ENCODE results near the gene LGALS3BP.

The LGALS3BP gene

GRCh38 chr17:78937561-78937960, 42.2 kb downstream of the LGALS3BP start:
- DNase-seq (ENCODE audit: low spot score): no peak

GRCh38 chr17:78935419-78936323, 44.1 kb downstream of the LGALS3BP start:
- DNase-seq (ENCODE audit: low spot score): no peak

DNA sequence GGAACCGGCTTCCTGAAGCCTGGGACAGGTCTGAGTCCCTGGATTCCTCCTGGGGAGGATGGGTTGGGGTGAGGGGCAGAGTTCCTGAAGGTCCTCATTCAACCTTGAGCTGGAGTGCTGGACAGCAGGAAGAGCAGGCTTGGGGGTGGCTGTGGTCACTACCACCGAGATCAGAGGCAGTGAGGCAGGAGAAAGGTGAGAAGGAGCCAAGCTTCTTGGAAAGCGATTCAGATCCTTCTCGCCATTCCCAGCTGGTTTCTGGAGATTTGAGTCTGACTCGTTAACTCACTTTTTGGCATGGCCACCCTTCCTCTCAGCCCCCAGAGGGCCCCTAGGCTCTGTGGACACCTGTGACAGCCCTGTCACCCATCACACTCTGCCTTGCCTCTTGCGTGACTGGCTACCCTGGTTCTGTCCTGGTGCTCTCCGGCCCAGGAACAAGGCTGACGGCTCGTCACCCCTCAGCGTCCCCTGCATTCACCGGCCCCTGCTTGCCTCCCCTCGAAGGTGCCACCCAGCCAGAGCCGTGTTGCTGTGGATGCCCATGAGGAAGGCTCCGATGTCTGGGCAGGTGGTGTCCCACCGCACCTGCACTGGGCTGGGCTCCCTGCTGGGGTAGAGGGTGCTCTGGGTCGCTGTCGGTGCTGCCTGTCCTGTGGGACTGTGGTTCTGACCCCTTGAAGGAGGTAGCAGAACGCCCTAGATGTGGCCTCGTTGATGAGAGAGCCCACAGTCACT, 44.9 kb downstream of the LGALS3BP start:
- no peak for DNase-seq (ENCODE audit: low spot score)

DNA sequence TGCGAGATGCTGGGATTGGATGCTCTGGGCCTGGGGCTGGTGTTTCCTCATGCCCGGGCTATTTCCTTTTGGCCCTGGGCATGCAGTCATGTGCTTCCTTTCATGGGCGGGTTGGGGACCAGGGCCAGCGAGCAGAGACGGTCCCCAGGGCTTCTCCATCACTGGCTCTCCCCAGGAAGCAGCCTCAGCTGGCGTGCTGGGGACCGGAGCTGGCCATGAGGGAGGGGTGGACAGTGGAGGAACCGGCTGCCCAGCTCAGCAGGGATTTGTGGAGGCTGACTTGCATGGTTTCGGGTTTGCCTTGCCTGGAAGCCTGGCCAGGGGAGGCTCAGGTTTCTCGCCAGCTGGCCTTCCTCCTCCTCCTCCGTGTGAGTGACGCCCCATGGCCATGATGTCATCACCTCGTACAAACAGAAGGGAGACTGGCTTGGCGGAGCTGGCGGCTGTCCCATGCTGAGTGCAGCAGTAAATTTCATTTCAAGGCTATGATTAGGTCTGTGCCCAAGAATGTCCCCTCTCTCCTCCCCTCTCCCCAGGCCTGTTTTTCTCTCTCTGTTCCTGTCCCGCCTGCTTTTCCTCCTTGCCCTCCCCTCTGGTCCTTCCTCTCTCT, 45.7 kb downstream of the LGALS3BP start:
- DNase-seq (ENCODE audit: low spot score): no peak

DNA sequence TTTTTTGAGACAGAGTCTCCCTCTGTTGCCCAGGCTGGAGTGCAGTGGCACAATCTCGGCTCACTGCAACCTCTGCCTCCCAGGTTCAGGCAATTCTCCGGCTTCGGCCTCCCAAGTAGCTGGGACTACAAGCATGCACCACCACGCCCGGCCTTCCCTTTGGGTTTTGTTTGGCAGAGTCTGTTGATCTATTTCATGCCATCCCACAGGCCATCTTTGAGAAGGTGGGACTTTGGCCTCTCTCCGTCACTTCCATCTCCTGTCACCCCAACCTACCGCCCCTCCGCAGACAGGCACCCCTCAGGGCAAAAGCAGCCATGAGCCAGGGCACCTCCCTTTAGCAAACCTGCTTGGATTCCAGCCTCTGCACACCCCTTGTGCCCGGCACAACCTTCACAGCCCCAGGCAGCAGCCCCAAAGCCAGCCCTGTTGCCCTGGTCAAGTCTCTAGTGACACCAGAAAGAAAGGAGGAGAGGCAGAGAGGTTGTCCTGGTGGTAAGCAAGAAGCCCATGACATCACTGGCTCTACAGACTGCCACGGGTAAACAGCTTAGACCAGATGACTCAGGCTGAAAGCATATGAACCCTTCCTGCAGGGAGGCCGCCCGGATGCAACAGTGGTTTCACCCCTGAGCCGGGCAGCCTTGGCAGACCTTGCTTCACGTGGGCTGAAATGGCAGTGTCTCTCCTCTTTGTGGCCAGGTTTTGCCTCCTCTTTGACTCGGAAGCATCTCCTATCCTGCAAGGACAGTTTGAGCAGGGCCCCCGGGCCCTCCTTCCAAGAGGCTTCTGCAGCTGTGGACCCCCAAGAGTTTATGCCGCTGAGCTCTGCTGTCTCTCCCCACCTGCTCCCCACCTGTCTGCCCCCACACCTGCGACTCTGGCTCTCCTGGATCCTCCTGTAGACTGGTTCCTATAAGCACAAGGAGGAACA, 46.4 kb downstream of the LGALS3BP start:
- peak; percentile 37 for DNase-seq (ENCODE audit: low spot score)

DNA sequence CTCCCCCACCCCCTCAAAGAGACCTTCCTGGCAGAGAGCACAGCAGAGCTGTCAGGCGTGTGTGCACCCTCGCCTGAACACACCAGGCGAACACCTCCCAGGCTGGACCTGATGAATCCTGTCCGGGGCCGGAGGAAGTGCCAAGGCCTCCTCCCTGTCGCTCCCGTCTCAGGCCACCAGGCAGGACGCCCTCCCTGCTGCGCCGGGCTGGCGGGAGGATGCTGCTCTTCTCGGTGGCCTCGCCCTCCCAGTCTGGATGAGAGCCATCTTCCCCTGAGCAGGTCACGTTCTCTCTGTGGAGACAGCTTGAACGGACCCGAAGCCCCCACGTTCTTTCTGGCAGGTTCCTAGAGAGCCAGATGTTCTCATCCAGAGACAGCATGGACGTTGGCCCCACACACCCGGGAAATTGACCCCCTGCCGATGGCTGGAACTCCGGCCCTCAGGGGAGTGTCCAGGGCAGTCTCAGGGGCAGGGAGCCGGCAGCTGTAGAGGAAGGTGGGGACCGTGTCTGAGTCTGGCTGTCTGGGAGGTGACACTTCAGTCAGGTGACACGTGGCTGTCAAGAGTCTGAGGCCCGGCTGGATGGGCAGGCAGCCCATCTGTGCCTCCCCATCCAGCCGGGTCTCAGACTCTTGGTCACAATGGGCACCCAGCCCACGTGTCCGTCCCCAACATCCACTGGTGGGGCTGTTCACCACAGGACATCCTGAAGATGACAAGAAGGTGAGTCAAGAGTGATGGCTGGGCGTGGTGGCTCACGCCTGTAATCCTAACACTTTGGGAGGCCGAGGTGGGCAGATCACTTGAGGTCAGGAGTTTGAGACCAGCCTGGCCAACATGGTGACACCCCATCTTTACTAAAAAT, 49.6 kb downstream of the LGALS3BP start:
- no peak for DNase-seq (ENCODE audit: low spot score)

- peak; percentile 73 for DNase-seq (ENCODE audit: low spot score)
Observed at GRCh38 chr17:78925662-78926555, 53.8 kb downstream of the LGALS3BP start.

- peak; percentile 78 for DNase-seq (ENCODE audit: low spot score)
Observed at GRCh38 chr17:78925234-78925633, 54.5 kb downstream of the LGALS3BP start, which contains the start of gene TIMP2. Gene TIMP2 (minus strand): TSS chr17:78925387. CDS start chr17:78925088, 299 bp downstream.

- no peak for DNase-seq (ENCODE audit: low spot score)
Observed at GRCh38 chr17:78924481-78925151, 55.1 kb downstream of the LGALS3BP start.

DNA sequence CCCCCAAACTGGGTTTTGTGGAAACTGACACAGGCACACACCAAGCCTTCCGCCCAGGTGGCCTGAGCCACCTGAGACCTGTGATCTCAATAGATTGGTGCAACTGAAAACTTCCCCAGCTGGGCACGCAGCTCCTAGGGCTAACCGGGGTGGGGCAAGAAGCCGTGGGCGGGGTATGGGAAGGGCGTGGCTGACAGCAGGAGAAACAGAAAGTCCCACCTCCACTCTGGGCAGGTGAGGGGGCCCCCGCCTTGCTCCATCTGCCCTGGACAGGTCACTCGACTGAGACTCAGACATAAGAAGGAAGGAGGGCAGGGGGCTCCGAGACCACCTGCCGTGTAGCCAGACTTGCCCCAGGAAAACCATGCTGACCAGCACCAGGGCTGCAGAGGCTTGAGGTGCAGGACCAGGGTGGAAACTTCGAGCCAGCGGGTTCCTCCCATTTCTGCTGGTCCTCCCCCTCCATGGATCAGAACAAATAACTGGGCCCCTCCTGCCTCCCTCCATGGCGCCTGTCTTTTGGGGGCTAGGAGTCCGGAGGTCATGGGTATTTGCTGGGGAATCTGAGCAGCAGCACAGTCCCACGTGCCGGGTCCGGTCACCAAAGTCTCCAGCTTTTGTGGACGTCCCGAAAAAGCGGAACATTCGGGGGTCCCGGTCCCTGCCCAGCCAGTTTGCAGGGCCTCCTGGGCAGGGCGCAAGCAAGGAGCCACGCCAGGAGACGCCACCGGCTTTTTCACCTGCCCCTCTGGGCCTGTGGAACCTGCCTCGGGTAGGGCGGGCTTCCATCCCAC, 55.9 kb downstream of the LGALS3BP start:
- DNase-seq (ENCODE audit: low spot score): peak; percentile 68

GRCh38 chr17:78922816-78923498, 56.8 kb downstream of the LGALS3BP start:
- DNase-seq (ENCODE audit: low spot score): no peak

DNA sequence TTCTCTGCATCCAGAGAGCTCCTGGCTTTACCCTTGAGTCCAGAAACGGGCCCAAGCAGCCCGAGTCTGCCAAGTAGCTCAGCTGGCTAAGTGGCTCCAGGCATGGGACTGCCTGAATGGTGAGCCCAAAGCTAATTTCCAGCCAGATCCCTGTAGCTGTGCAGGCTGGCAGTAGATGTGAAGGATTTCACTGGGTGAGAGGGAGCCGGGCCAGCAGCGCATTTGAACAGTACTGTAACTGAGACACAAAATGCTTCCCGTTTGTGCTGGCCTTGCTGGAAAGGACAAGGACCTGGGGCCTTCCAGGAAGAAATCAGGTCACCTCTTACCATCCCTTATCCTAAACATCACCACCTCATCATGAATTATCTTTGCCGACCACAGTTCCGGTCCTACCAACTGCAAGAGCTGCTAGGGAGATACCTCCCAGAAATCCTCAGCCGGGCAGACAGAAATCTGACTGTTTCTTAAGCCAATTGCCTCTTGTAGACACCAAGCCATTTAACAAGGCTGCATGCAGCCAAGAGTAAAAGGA, 58.2 kb downstream of the LGALS3BP start:
- no peak for DNase-seq (ENCODE audit: low spot score)
